IPS DF 6.9 (cell line): ENCODE results near the gene RIPOR2.
"Not testable (repeated sequence)": the region's sequence is repeated elsewhere in the genome, so short reads cannot be mapped to it uniquely, and the experiment has no call there.

Source experiments
- DNase-seq: peaks from one replicate; pipeline ENCODE4 v3.0.0-alpha.2; 2013; ENCODE audit warnings: low read depth, low spot score
- H3K27ac ChIP-seq: one replicate; pipeline ENCODE4 v1.5.1; 2013; ENCODE audit warnings: low read length, control low read depth
- H3K27me3 ChIP-seq: 2 replicates; pipeline ENCODE4 v1.6.1; 2013; ENCODE audit warnings: mild to moderate bottlenecking, low read length; ENCODE audit not compliant: control insufficient read depth, insufficient read depth
- H3K36me3 ChIP-seq: 2 replicates; pipeline ENCODE4 v1.6.1; 2013; ENCODE audit warnings: low read length; ENCODE audit not compliant: control insufficient read depth, insufficient read depth
- H3K4me1 ChIP-seq: 2 replicates; pipeline ENCODE4 v1.6.1; 2013; ENCODE audit warnings: low read length; ENCODE audit not compliant: control insufficient read depth, insufficient read depth
- H3K4me3 ChIP-seq: 2 replicates; pipeline ENCODE4 v1.5.1; 2013; ENCODE audit warnings: mild to moderate bottlenecking, low read length
- H3K9me3 ChIP-seq: 2 replicates; pipeline ENCODE4 v1.6.1; 2013; ENCODE audit warnings: low read length, inconsistent platforms; ENCODE audit not compliant: control insufficient read depth, insufficient read depth
- WGBS: extraction: QIAGEN DNeasy Blood & Tissue Kit; methylation state at CpG from one replicate; pipeline ENCODE4 v1.1.7; 2013; ENCODE audit warnings: mixed read lengths, missing lambda C conversion rate; ENCODE audit not compliant: insufficient read length, insufficient coverage; 5-methylcytosine and 5-hydroxymethylcytosine counted together

RIPOR2 gene

DNA sequence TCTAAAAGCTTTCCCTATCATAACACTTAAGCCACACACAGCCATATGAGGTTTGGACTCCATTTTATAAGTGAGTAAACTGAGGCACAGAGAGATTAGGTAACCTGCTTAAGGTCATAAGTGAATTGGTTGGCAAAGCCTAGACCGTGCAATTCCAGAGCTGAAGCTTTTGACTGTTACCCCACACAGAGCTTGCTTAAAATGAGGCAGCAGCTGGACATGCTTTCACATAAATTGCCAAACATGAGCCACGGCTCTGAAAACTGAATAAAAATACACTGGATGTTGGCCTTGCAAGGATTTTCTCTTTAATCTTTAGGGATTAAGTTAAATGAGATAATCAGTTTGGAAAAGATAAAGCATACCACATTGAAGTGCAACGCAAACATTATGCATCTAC, 2.5 kb downstream of the RIPOR2 start:
- no CpG with 5 or more reads among the region's 3 CpGs for WGBS
- H3K4me3 ChIP-seq, result no peak overlapping the region
- H3K9me3 ChIP-seq, result no peaks in the 10 kb centered on the region
- DNase-seq, result no peak
- no peaks in the 10 kb centered on the region for H3K36me3 ChIP-seq
- H3K4me1 ChIP-seq, result peaks cover 5% of the 10 kb centered on the region; the same call in 1 of the 2 replicates
- no peaks in the 10 kb centered on the region for H3K27me3 ChIP-seq
- H3K27ac ChIP-seq, result no peak overlapping the region

DNA sequence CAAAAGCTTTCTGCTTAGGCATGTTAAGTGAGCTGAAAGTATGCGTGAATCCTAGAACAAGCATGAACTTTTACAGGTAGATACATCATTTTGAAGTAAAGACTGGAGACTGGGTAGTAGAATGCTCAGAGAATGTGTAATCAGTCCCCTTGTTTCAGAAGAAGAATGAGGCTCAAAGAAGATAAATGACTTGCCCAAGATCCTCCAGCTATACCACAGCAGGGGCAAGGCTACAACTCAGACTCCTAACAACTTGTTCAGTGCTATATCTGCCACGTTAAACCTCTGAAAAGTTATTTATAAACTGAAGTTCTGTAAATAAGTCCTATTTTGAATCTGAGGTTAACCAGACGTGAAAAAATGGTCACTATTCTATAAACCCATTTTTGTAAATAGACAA, 2.9 kb downstream of the RIPOR2 start:
- Histone ChIP-seq H3K9me3 (no peaks in the 10 kb centered on the region), H3K27me3 (no peaks in the 10 kb centered on the region), H3K36me3 (no peaks in the 10 kb centered on the region), H3K4me3 (no peak overlapping the region), H3K27ac (no peak overlapping the region), H3K4me1 (peaks cover 5% of the 10 kb centered on the region; the same call in 1 of the 2 replicates)
- DNase-seq, result no peak
- no CpG with 5 or more reads among the region's 3 CpGs for WGBS

DNA sequence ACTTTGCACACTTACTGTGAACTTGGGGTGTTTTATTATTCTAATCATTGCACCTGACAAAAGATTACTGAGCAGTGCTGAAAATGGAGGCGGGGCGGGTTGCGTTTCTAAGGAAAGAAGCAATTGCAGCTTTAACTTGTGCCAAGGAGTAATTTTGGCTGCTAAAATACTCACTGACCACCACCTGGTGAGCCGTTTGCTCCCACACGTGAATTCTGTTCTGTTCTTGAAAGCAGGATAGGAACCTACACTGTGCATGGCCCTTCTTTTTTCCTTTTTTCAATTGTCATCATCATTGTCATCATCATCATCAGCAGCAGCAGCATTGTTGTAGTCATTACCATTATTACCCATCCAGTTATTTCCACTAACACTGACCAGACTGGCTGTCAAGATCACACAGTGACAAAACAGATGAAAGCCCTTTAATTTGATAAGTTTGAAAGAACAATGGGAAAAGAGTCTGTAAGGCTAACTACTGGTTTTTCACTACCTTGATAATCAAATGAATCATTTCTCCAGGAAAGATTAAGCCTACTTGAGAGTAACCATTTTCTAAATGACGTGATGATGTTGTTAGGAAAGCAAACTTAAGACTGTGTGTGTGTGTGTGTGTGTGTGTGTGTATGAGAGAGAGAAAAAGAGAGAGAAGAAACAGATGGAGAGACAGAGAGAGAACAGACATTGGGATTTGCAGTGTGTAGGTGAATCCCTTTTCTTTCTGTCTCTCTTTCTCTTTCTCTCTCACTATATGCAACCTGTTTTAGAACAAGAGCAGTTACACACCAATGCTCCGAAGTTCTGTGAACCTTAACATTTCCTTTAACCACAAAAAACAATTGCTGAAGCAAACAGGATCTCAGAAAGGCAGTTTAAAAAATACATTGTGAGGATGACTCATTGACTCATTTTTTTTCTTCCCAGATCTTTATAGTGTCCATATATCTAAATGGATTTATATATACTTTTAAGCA, 3.8 kb downstream of the RIPOR2 start:
- no peak overlapping the region for H3K27ac ChIP-seq
- no peak for DNase-seq
- H3K9me3 ChIP-seq, result no peaks in the 10 kb centered on the region
- H3K4me3 ChIP-seq, result no peak overlapping the region
- WGBS, result no CpG with 5 or more reads among the region's 7 CpGs
- H3K4me1 ChIP-seq, result peaks cover 5% of the 10 kb centered on the region; the same call in 1 of the 2 replicates
- H3K36me3 ChIP-seq, result no peaks in the 10 kb centered on the region
- no peaks in the 10 kb centered on the region for H3K27me3 ChIP-seq

DNA sequence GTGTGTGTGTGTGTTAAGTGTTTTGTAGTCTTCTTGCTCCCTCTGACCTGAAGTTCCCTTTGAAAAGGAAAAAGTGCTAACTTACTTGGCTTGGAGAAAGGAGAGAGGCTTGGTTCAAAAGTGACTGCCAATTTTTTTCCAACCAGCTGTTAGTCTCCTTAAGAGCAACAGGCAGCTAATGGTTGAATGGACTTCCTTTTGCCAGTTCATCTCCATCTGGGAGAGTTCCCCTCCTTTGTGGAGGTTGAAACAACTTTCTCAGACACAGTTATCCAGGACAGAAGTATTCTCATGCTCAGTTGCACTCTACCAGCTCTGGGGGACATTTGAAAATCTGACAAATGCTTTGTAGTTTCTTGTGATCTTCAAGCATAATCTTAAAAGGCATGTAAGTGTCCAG, 4.5 kb downstream of the RIPOR2 start:
- Histone ChIP-seq H3K27me3 (no peaks in the 10 kb centered on the region), H3K27ac (no peak overlapping the region), H3K36me3 (no peaks in the 10 kb centered on the region), H3K4me1 (peaks cover 5% of the 10 kb centered on the region; the same call in 1 of the 2 replicates), H3K4me3 (no peak overlapping the region), H3K9me3 (no peaks in the 10 kb centered on the region)
- no peak for DNase-seq

DNA sequence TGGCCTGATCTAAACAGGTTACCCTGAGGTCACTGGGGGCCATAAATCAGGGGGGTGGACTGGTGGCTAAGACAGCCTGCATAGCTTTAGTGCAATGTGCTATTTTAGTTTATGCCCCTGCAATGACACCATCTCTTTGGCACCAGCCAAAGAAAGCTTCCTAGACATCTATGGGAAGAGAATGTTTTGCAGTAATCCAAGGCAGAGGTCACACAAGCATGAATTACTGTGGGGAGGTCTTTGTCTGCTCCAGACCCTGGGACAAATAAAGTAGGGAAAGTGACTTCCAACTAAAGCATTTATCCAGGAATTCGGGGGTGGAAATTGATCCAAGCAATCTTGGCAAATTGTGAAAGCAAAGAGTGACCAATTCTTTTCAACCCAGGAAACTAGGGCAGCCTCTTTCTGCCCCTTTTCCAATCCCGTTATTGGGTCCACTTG, 5.3 kb downstream of the RIPOR2 start:
- no peak overlapping the region for H3K4me3 ChIP-seq
- no peaks in the 10 kb centered on the region for H3K9me3 ChIP-seq
- H3K27me3 ChIP-seq, result no peaks in the 10 kb centered on the region
- no peak for DNase-seq
- H3K27ac ChIP-seq, result no peak overlapping the region
- H3K4me1 ChIP-seq, result peaks cover 5% of the 10 kb centered on the region; the same call in 1 of the 2 replicates
- no CpG with 5 or more reads among the region's 2 CpGs for WGBS
- H3K36me3 ChIP-seq, result no peaks in the 10 kb centered on the region

DNA sequence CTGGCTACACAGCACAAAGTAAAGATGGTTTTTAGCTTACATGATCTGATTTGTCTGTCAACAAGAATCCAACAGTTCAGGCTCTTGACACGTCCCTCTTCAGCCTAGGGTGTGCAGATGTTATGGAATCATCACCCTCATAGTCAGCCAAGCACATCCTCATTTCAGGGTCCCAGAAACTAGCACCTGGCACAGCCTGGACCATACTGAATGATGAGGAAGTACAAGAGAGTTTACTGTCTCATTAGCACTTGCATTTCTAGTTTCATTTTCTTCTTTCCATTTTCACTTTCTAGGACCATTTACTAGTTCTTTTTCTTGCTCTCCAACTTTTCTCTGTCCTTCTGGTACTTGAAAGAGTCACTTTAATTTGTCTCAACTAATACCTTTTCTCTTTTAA, 6.5 kb downstream of the RIPOR2 start:
- Histone ChIP-seq H3K27ac (no peak overlapping the region), H3K27me3 (no peaks in the 10 kb centered on the region), H3K9me3 (no peaks in the 10 kb centered on the region), H3K4me3 (no peak overlapping the region), H3K36me3 (no peaks in the 10 kb centered on the region), H3K4me1 (peaks cover 5% of the 10 kb centered on the region; the same call in 1 of the 2 replicates)
- DNase-seq, result no peak
- WGBS, result no CpG with 5 or more reads among the region's 1 CpG

DNA sequence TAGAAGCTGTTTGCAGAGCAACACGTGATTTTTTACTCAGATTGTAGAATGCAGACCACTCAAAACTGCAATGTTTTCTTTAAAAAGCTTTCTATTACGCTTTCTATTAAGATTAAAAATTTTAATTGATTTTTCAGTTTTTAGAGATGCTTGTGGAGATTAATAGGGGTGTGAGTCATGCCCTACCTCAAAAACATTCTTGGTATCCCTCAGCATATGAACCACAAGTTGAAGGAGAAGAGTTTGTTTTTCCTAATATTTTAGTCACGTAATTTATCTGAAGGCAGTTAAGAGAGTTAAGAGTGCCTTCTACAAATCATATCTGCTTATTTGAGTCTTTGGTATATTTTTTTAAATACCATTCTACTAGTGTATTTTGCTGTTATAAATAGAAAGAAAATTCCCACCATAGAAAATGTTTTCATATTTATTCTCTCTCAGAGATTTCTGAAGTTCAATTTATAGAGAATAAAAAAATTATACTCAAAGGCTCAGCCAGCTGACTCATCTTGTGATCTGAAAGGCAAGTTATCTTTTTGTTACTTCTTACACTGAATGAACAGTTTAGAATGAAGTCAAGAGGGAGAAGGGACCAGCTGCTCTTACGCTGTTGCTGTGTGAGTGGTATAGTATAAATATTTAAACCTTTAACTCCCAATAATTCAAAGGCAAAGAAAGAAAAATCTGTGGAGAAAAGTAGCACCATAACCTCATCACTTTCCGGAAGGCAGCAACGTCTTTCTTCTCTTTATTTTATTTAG, 7.6 kb downstream of the RIPOR2 start:
- no peak for DNase-seq
- no CpG with 5 or more reads among the region's 6 CpGs for WGBS
- no peaks in the 10 kb centered on the region for H3K9me3 ChIP-seq
- H3K36me3 ChIP-seq, result no peaks in the 10 kb centered on the region
- H3K4me1 ChIP-seq, result peaks cover 7% of the 10 kb centered on the region; the same call in 1 of the 2 replicates
- H3K27ac ChIP-seq, result no peak overlapping the region
- no peak overlapping the region for H3K4me3 ChIP-seq
- no peaks in the 10 kb centered on the region for H3K27me3 ChIP-seq

DNA sequence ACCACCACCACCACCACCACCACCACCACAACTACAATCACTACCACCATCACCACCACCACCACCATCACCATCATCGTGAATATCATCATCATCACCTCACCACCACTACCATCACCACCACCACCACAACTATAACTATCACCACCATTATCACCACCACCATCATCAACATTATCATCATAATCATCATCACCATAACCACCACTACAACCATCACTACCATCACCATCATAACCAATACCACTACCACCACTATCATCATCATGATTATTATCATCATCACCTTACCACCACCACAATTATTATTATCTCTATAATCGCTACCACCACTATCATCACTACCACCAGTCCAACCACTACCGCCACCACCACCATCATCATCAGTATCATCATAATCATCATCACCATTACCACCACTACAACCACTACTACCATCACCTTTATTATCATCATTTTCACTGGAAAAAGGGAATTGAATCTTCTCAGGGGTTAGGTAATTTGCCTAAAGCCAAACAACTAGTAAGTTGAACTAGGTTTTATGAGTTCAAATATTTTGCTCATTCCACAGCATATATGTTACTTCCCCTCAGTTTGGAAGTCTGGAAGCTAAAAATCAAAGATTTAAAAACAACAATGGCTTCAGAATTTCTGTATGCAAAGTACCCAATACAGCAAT, 8.3 kb downstream of the RIPOR2 start:
- H3K27me3 ChIP-seq, result no peaks in the 10 kb centered on the region
- no peak overlapping the region for H3K27ac ChIP-seq
- H3K4me3 ChIP-seq, result no peak overlapping the region
- H3K4me1 ChIP-seq, result peaks cover 7% of the 10 kb centered on the region; the same call in 1 of the 2 replicates
- H3K9me3 ChIP-seq, result no peaks in the 10 kb centered on the region
- no peaks in the 10 kb centered on the region for H3K36me3 ChIP-seq
- 100% methylated on average over 1 of the region's 3 CpGs for WGBS
- no peak for DNase-seq

DNA sequence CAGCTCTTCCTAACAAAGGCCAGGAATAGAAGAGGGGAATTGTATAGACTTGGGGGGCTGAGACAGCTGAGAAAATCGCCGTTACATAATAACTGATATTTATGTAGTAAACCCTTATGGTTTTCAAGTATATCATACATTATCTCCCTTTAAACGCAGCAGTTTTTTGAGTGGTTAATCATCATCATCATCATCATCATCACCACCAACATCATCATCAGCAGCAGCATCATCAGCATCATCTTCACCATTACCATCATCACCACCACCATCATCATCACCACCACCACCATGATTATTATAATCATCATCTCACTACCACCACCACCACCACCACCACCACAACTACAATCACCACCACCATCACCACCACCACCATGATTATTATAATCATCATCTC, 9.1 kb downstream of the RIPOR2 start:
- H3K9me3 ChIP-seq, H3K36me3 ChIP-seq, H3K4me1 ChIP-seq, DNase-seq, H3K27ac ChIP-seq, H3K27me3 ChIP-seq, H3K4me3 ChIP-seq: not testable (repeated sequence)
- no CpG with 5 or more reads among the region's 3 CpGs for WGBS

DNA sequence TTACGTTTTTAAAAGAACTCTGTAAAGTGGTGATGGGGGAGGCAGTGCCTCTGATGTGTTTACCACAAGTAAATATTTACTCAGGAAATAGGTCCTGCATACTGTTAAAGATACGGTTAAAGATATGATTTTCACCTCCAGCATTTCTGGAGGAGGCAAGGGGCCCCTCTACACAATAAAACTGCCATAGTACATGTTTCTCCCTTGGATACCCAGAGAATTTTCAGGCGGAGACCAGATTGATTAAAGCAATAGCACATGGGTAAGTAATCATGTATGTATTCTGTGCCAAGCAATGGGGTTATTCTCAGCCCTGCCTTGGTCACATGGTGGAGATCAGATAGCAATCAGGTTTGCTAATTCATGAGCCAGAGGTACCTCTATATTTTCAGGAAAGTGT, 9.6 kb downstream of the RIPOR2 start:
- WGBS, result no CpG with 5 or more reads among the region's 3 CpGs
- no peak for DNase-seq
- H3K4me3 ChIP-seq, result no peak overlapping the region
- no peak overlapping the region for H3K27ac ChIP-seq
- H3K27me3 ChIP-seq, result no peaks in the 10 kb centered on the region
- H3K9me3 ChIP-seq, result no peaks in the 10 kb centered on the region
- H3K4me1 ChIP-seq, result peaks cover 5% of the 10 kb centered on the region; the same call in 1 of the 2 replicates
- H3K36me3 ChIP-seq, result no peaks in the 10 kb centered on the region
